Activated CD4-positive, CD25-positive, alpha-beta regulatory T cell treated with anti-CD3 and anti-CD28 coated beads, Interleukin-2, amount 50 U/mL, for 72 hours (primary cell): ENCODE results near the gene GPR65.

ENCODE experiments used
- DNase-seq: peaks from one replicate; pipeline ENCODE4 v3.0.0; 2021

Gene GPR65

DNA sequence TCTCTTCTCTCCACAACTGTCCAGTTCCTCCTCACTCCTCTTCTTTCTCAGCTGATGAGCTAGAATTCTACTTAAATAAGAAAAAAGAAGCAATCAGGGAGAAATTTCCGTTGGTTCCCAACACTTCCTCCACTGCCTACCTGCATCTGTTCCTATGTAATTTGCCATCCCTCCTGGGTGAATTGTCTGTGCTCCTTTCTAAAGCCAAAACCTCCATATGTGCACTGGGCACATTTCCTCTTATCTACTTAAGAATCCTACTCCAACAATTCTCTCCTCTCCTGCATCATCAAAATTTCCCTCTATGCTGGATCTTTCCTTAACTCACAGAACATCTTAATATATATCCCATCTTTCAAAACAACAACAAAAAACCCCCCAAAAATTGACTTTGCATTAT, 35.2 kb downstream of the GPR65 start:
- DNase-seq: no peak

- DNase-seq: no peak
These were observed 38.9 kb downstream of the GPR65 start for GRCh38 chr14:88043529-88044443.

- no peak for DNase-seq
These were observed 39.5 kb downstream of the GPR65 start for GRCh38 chr14:88044444-88044758.

GRCh38 chr14:88044776-88045446, 40.0 kb downstream of the GPR65 start:
- DNase-seq: no peak

GRCh38 chr14:88045705-88046104, 40.8 kb downstream of the GPR65 start:
- no peak for DNase-seq

DNA sequence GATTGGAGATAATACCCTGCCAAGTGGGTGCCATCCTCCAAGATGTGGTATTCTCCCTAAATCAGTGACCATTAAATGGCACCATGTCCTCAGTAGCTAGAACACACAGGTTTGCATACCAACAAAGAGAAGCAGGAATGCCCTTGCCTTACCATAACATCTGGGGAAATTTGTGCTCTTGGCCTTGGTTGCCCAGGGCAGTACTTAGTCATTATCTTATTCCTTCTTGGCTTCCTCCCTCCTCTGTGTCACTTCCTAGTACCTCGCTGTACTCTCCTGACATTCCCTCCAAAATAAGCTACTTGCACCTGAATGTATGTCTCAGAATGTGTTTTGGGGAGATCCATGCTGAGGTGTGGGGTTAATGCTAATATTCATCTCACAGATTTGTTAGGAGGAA, 43.4 kb downstream of the GPR65 start:
- DNase-seq: no peak

DNA sequence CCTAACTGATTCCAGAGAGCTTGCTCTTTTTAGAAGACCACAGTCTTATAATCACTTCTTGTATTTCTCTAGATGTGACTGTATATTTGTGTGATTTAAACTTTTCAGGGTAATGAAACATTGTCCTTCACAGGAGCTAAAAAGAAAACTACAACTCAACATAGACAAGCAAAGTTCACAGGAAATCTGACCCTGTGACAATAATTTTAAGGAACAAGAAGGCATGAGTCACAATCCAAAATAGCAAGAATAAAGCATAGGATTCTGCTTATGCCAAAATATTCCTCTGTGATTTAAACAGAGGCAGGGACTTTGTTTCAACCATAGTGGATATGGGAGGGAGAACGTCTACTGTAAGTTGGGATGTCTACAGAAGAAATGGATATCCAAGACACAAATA, 44.3 kb downstream of the GPR65 start:
- DNase-seq: no peak

- no peak for DNase-seq
These were observed 45.0 kb downstream of the GPR65 start for GRCh38 chr14:88049936-88050335.

DNA sequence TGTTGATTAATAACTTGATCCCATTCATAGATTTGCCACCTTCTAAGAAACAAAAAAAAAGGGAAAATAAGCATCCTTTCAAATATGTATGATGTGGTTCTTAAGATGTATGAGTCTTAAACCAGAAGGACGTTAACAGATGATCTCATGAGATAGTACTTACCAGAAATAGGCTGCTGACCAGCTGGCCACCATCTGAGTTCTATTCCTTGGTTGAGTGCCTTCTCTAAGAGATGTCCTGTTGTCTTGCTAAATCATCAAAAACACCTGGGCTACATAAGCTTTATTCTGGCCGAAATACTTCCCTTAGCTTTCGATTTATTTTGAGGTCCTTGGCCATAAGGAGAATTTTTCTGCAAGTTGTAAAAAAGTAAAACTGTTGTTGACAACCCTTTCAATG, 55.6 kb downstream of the GPR65 start:
- no peak for DNase-seq

GRCh38 chr14:88063811-88064210, 58.9 kb downstream of the GPR65 start:
- no peak for DNase-seq
